Measurements from ENCODE around the gene GHRL.

GHRL gene

DNA sequence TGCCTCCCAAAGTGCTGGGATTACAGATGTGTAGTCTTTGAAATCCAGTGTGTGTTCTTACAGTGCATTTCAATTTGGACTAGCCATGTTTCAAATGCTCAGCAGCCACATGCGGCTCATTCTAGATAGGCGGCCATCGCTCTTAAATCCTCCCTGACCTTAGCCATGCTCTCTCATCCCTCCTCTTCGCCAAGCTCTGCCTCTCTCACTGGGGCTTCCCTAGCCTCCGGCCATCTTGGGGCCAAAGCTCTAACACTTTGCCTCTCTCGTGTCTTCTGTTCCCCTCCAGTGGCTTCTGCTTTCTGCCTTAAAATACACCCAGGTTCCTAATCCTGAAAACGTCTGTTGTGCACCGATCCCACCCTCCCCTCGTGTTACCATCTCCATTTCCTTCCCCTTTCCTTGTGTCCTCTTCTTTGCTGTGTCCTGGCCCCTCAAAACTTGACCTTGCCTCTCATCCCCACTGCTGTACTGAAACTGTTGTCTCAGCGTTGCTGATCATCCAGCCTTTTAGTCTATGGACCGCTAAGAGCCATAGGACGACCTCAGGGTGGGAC, 1.4 kb upstream of the GHRL start:
- Histone ChIP-seq H3K36me3 (ENCODE audit: control insufficient read depth in 1 of 2, insufficient read depth in 2 of 2, low read depth in 1 of 2, low read length in 2 of 2) (peaks cover 50 to 65% of the 10 kb centered on the region in 2 experiments), H3K14ac (ENCODE audit: low read length in 2 of 2) (no peak overlapping the region)
- 97% methylated on average over 12 of the region's 12 CpGs for WGBS

DNA sequence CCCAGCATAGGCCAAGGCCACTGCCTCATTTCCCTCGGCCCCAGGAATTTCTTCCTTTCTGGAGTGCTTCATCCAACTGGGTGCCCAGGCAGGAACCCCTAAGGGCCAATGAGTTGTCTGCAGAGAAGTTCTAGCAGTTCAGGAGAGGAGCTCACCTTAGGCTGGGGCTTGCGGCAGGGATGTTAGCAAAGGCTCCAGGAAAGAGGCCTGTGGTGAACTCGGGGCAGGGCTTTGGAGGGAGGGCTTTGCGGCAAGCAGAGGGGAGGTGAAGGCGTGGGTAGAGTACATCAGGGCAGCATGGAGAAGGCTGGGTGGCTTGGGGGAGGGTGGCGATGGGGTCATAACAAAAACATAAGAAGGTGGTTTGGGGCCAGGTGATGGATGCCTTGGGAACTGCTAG, 1.1 kb downstream of the GHRL start:
- Histone ChIP-seq H2BK12ac (ENCODE audit: low read length in 2 of 2) (no peak overlapping the region), H2AK5ac (ENCODE audit: low read length, severe bottlenecking) (no peak overlapping the region), H3K14ac (ENCODE audit: low read length in 2 of 2) (no peak overlapping the region), H3K4me3 (ENCODE audit: insufficient read depth in 1 of 2, low read depth in 1 of 2, low read length in 2 of 2) (no peak overlapping the region), H2AFZ (ENCODE audit: low read depth, low read length) (no peak overlapping the region), H3K79me1 (replicated peaks; ENCODE audit: low read length, poor library complexity, severe bottlenecking) (peaks cover 24% of the 10 kb centered on the region), H4K8ac (ENCODE audit: low read length) (no peak overlapping the region), H2BK120ac (ENCODE audit: low read depth, low read length) (no peak overlapping the region), H3K27me3 (ENCODE audit: control insufficient read depth in 1 of 2, insufficient read depth in 1 of 2, low read length in 2 of 2) (no peaks in the 10 kb centered on the region), H2BK15ac (ENCODE audit: low read depth, poor library complexity, severe bottlenecking) (no peak overlapping the region), H4K91ac (ENCODE audit: low read length) (no peak overlapping the region), H3K9me3 (ENCODE audit: control insufficient read depth, low read length) (no peaks in the 10 kb centered on the region), H2BK5ac (ENCODE audit: low read depth, low read length, poor library complexity, severe bottlenecking) (no peak overlapping the region), H3K4me2 (ENCODE audit: low read length, poor library complexity, severe bottlenecking) (no peak overlapping the region), H3K4me1 (ENCODE audit: control insufficient read depth, insufficient read depth, low read depth, low read length) (peaks cover 8% of the 10 kb centered on the region), H3K18ac (ENCODE audit: low read depth in 1 of 2, low read length in 2 of 2) (no peak overlapping the region), H3K23ac (ENCODE audit: low read length in 2 of 2) (no peak overlapping the region), H3K4ac (ENCODE audit: low read depth in 1 of 2, low read length in 2 of 2) (no peak overlapping the region), H3K27ac (ENCODE audit: low read length, poor library complexity, severe bottlenecking) (no peak overlapping the region), H3K36me3 (ENCODE audit: control insufficient read depth in 1 of 2, insufficient read depth in 2 of 2, low read depth in 1 of 2, low read length in 2 of 2) (peaks cover 65 to 71% of the 10 kb centered on the region in 2 experiments), H3K9ac (ENCODE audit: low read length) (no peak overlapping the region)
- over 99% methylated on average over 6 of the region's 6 CpGs for WGBS
- no peak for DNase-seq

More for the DNA sequence above, 1.4 kb upstream of the GHRL start:
- Histone ChIP-seq H4K91ac (ENCODE audit: low read length) (no peak overlapping the region), H3K79me1 (replicated peaks; ENCODE audit: low read length, poor library complexity, severe bottlenecking) (peaks cover 16% of the 10 kb centered on the region), H2BK120ac (ENCODE audit: low read depth, low read length) (no peak overlapping the region), H2AFZ (ENCODE audit: low read depth, low read length) (no peak overlapping the region), H3K4me1 (ENCODE audit: control insufficient read depth, insufficient read depth, low read depth, low read length) (peaks cover 2% of the 10 kb centered on the region), H2BK5ac (ENCODE audit: low read depth, low read length, poor library complexity, severe bottlenecking) (no peak overlapping the region), H3K18ac (ENCODE audit: low read depth in 1 of 2, low read length in 2 of 2) (no peak overlapping the region), H3K4ac (ENCODE audit: low read depth in 1 of 2, low read length in 2 of 2) (no peak overlapping the region), H3K4me2 (ENCODE audit: low read length, poor library complexity, severe bottlenecking) (no peak overlapping the region), H3K23ac (ENCODE audit: low read length in 2 of 2) (no peak overlapping the region), H2AK5ac (ENCODE audit: low read length, severe bottlenecking) (no peak overlapping the region), H3K27me3 (ENCODE audit: control insufficient read depth in 1 of 2, insufficient read depth in 1 of 2, low read length in 2 of 2) (no peaks in the 10 kb centered on the region), H4K8ac (ENCODE audit: low read length) (no peak overlapping the region), H3K9ac (ENCODE audit: low read length) (no peak overlapping the region), H3K27ac (ENCODE audit: low read length, poor library complexity, severe bottlenecking) (no peak overlapping the region), H2BK12ac (ENCODE audit: low read length in 2 of 2) (no peak overlapping the region), H3K9me3 (ENCODE audit: control insufficient read depth, low read length) (no peaks in the 10 kb centered on the region), H2BK15ac (ENCODE audit: low read depth, poor library complexity, severe bottlenecking) (no peak overlapping the region), H3K4me3 (ENCODE audit: insufficient read depth in 1 of 2, low read depth in 1 of 2, low read length in 2 of 2) (no peak overlapping the region)
- DNase-seq: no peak

DNA sequence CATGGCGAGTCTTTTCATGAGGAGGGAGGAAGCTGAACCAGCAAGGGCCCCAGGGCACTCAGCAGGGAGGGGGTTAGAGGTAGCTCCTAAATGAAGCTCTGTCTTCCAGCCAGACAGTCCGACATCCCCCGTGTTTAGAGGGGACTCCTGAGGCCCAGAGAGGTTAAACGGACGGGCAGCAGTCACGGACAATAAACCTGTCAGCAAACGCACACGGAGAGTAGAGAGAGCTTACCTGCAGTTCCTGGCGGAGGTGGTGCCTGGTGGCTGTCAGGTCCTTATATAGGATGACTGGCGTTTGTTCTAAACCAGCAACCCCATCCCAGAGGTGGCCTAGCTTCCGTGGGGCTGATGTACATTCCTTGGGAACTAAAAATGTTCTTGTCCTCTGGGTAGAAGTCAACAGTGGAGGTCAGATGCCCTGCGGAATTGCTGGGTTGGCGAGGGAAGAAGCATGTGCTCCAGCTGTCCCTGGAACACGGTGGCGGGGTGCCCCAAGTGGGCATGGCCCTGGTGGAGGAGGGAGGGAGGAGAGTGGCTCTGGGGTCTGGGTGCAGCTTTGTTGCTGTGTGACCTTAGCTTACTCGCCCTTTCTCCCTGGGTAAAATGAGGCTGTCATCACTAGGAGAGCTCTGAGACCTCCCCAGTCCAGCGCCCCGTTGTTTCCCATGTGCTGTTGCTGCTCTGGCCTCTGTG, 2.1 kb downstream of the GHRL start:
- WGBS: 90% methylated on average over 18 of the region's 18 CpGs
- H2BK120ac ChIP-seq (ENCODE audit: low read depth, low read length): no peak overlapping the region
- H3K79me1 ChIP-seq (replicated peaks; ENCODE audit: low read length, poor library complexity, severe bottlenecking): peaks cover 21% of the 10 kb centered on the region

DNA sequence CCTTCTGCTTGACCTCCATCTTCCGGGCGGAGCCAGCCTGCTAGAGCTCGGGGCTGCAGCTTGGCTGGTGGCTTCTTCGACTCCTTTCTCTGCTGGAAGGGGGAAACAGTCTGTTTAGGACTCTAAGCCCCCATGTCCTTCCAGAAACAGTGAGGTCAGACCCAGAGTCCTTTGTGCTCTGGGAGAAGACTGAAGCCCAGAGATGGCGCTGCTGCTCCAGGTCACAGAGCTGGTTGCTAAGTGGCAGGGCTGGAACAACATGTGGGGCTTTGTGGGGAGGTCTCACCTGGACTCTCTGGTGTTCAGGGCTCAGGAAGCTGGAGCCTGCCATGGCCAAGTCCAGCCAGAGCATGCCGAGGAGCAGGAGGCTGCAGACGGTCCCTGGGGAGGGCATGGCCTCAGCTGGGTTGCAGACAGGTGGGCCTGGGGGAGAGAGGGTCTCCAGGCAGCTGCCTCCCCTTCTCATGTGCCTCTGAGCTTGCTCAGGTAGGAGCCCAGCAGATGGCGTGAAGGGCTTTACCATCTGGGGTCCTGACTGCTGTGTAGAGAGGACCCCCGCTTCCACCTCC, 2.9 kb downstream of the GHRL start:
- Histone ChIP-seq H3K27me3 (ENCODE audit: control insufficient read depth in 1 of 2, insufficient read depth in 1 of 2, low read length in 2 of 2) (no peaks in the 10 kb centered on the region), H3K36me3 (ENCODE audit: control insufficient read depth in 1 of 2, insufficient read depth in 2 of 2, low read depth in 1 of 2, low read length in 2 of 2) (peaks cover 62 to 74% of the 10 kb centered on the region in 2 experiments), H2BK5ac (ENCODE audit: low read depth, low read length, poor library complexity, severe bottlenecking) (no peak overlapping the region), H3K9ac (ENCODE audit: low read length) (no peak overlapping the region), H3K27ac (ENCODE audit: low read length, poor library complexity, severe bottlenecking) (no peak overlapping the region), H3K18ac (ENCODE audit: low read depth in 1 of 2, low read length in 2 of 2) (no peak overlapping the region), H4K91ac (ENCODE audit: low read length) (no peak overlapping the region), H2AFZ (ENCODE audit: low read depth, low read length) (no peak overlapping the region), H3K4ac (ENCODE audit: low read depth in 1 of 2, low read length in 2 of 2) (no peak overlapping the region), H3K14ac (ENCODE audit: low read length in 2 of 2) (no peak overlapping the region), H3K9me3 (ENCODE audit: control insufficient read depth, low read length) (no peaks in the 10 kb centered on the region), H4K8ac (ENCODE audit: low read length) (no peak overlapping the region), H2AK5ac (ENCODE audit: low read length, severe bottlenecking) (no peak overlapping the region), H2BK15ac (ENCODE audit: low read depth, poor library complexity, severe bottlenecking) (no peak overlapping the region), H3K79me1 (replicated peaks; ENCODE audit: low read length, poor library complexity, severe bottlenecking) (peaks cover 21% of the 10 kb centered on the region), H3K4me2 (ENCODE audit: low read length, poor library complexity, severe bottlenecking) (no peak overlapping the region), H3K4me1 (ENCODE audit: control insufficient read depth, insufficient read depth, low read depth, low read length) (peaks cover 17% of the 10 kb centered on the region), H2BK120ac (ENCODE audit: low read depth, low read length) (no peak overlapping the region), H3K23ac (ENCODE audit: low read length in 2 of 2) (no peak overlapping the region), H2BK12ac (ENCODE audit: low read length in 2 of 2) (no peak overlapping the region), H3K4me3 (ENCODE audit: insufficient read depth in 1 of 2, low read depth in 1 of 2, low read length in 2 of 2) (no peak overlapping the region)
- 93% methylated on average over 9 of the region's 9 CpGs for WGBS
- no peak for DNase-seq

More for the DNA sequence above, 2.1 kb downstream of the GHRL start:
- Histone ChIP-seq H3K27ac (ENCODE audit: low read length, poor library complexity, severe bottlenecking) (no peak overlapping the region), H3K27me3 (ENCODE audit: control insufficient read depth in 1 of 2, insufficient read depth in 1 of 2, low read length in 2 of 2) (no peaks in the 10 kb centered on the region), H3K36me3 (ENCODE audit: control insufficient read depth in 1 of 2, insufficient read depth in 2 of 2, low read depth in 1 of 2, low read length in 2 of 2) (peaks cover 62 to 73% of the 10 kb centered on the region in 2 experiments), H2BK12ac (ENCODE audit: low read length in 2 of 2) (no peak overlapping the region), H2AFZ (ENCODE audit: low read depth, low read length) (no peak overlapping the region), H3K4me3 (ENCODE audit: insufficient read depth in 1 of 2, low read depth in 1 of 2, low read length in 2 of 2) (no peak overlapping the region), H3K9ac (ENCODE audit: low read length) (no peak overlapping the region), H3K9me3 (ENCODE audit: control insufficient read depth, low read length) (no peaks in the 10 kb centered on the region), H3K23ac (ENCODE audit: low read length in 2 of 2) (no peak overlapping the region), H2BK5ac (ENCODE audit: low read depth, low read length, poor library complexity, severe bottlenecking) (no peak overlapping the region), H4K91ac (ENCODE audit: low read length) (no peak overlapping the region), H4K8ac (ENCODE audit: low read length) (no peak overlapping the region), H2AK5ac (ENCODE audit: low read length, severe bottlenecking) (no peak overlapping the region), H3K14ac (ENCODE audit: low read length in 2 of 2) (no peak overlapping the region), H2BK15ac (ENCODE audit: low read depth, poor library complexity, severe bottlenecking) (no peak overlapping the region), H3K4ac (ENCODE audit: low read depth in 1 of 2, low read length in 2 of 2) (no peak overlapping the region), H3K18ac (ENCODE audit: low read depth in 1 of 2, low read length in 2 of 2) (no peak overlapping the region), H3K4me1 (ENCODE audit: control insufficient read depth, insufficient read depth, low read depth, low read length) (peaks cover 15% of the 10 kb centered on the region), H3K4me2 (ENCODE audit: low read length, poor library complexity, severe bottlenecking) (no peak overlapping the region)
- DNase-seq: no peak
